HEK293 (cell line): ENCODE results near the gene MFAP5.
A peak's percentile ranks its signal among the peaks of the same experiment; 100 is the strongest.

Experiments
- CTCF ChIA-PET: fragments of 350-600 bp; formaldehyde crosslinking; extraction: SDS; loops from one replicate; lab custom pipeline; 2021; ENCODE audit warnings: antibody characterized with exemption; lab: Yijun Ruan, JAX
- POLR2A ChIA-PET: fragments of 300-600 bp; formaldehyde crosslinking; extraction: SDS; loops from one replicate; lab custom pipeline; 2020; ENCODE audit warnings: antibody characterized with exemption, inconsistent platforms; lab: Yijun Ruan, JAX
- H3K27ac ChIP-seq: fragments of 200-500 bp; sonication (Bioruptor generic); 2 replicates; pipeline ENCODE4 v1.5.1; 2014; ENCODE audit warnings: low read depth, low read length, control low read depth, inconsistent platforms; ENCODE audit errors: extremely low read depth
- H3K36me3 ChIP-seq, 2 experiments: fragments of 200-500 bp in 1 of 2; sonication (Bioruptor generic) in 1 of 2; 1 replicate in 1 of 2; 2 replicates in 1 of 2; pipeline ENCODE4 v1.5.1; 2014 to 2017; ENCODE audit warnings: inconsistent platforms in 2 of 2, low read length in 2 of 2; ENCODE audit not compliant: control insufficient read depth in 2 of 2, insufficient read depth in 1 of 2
- H3K4me1 ChIP-seq: fragments of 200-500 bp; sonication (Bioruptor generic); 2 replicates; pipeline ENCODE4 v1.5.1; 2014; ENCODE audit warnings: mild to moderate bottlenecking, low read length, inconsistent platforms; ENCODE audit not compliant: control insufficient read depth, insufficient read depth
- H3K4me3 ChIP-seq: 2 replicates; pipeline ENCODE4 v1.5.1; 2011; ENCODE audit warnings: low read depth, mild to moderate bottlenecking, control low read depth, low read length, moderate library complexity
- H3K9me3 ChIP-seq: fragments of 200-500 bp; sonication (Bioruptor generic); 2 replicates; pipeline ENCODE4 v1.5.1; 2014; ENCODE audit warnings: low read depth, low read length, inconsistent platforms; ENCODE audit not compliant: control insufficient read depth, insufficient read depth
- BCL11A ChIP-seq: fragments of 450-650 bp; formaldehyde crosslinking; IDR thresholded peaks from 2 replicates; pipeline ENCODE4 v1.5.1; 2016; ENCODE audit warnings: low read depth, missing biosample characterization, missing genetic modification characterization
- CTCF ChIP-seq: fragments of 450-650 bp; formaldehyde crosslinking; IDR thresholded peaks from 2 replicates; pipeline ENCODE4 v1.5.1; 2016; ENCODE audit warnings: missing biosample characterization, missing genetic modification characterization
- KLF17 ChIP-seq: fragments of 450-650 bp; formaldehyde crosslinking; IDR thresholded peaks from 2 replicates; pipeline ENCODE4 v1.5.1; 2016; ENCODE audit warnings: missing biosample characterization, missing genetic modification characterization
- MEIS1 ChIP-seq: sonication (generic); formaldehyde crosslinking; IDR thresholded peaks from 2 replicates; pipeline ENCODE4 v1.8.1; 2022; ENCODE audit warnings: missing genetic modification reagents, mild to moderate bottlenecking, borderline replicate concordance
- RBAK ChIP-seq: fragments of 450-650 bp; formaldehyde crosslinking; IDR thresholded peaks from 2 replicates; pipeline ENCODE4 v1.5.1; 2016; ENCODE audit warnings: missing biosample characterization, missing genetic modification characterization
- SCRT2 ChIP-seq: fragments of 450-650 bp; formaldehyde crosslinking; IDR thresholded peaks from 2 replicates; pipeline ENCODE4 v1.5.1; 2016; ENCODE audit warnings: missing biosample characterization, missing genetic modification characterization
- SP7 ChIP-seq: fragments of 450-650 bp; formaldehyde crosslinking; IDR thresholded peaks from 2 replicates; pipeline ENCODE4 v1.5.1; 2016; ENCODE audit warnings: missing biosample characterization, missing genetic modification characterization
- YY1 ChIP-seq: fragments of 450-650 bp; formaldehyde crosslinking; IDR thresholded peaks from 2 replicates; pipeline ENCODE4 v1.5.1; 2018; ENCODE audit warnings: missing biosample characterization, missing genetic modification characterization
- ZBTB1 ChIP-seq: fragments of 450-650 bp; formaldehyde crosslinking; IDR thresholded peaks from 2 replicates; pipeline ENCODE4 v1.5.1; 2016; ENCODE audit warnings: missing biosample characterization, missing genetic modification characterization
- ZBTB10 ChIP-seq: fragments of 450-650 bp; formaldehyde crosslinking; IDR thresholded peaks from 2 replicates; pipeline ENCODE4 v1.5.1; 2016; ENCODE audit warnings: missing biosample characterization, missing genetic modification characterization
- ZBTB17 ChIP-seq: fragments of 450-650 bp; formaldehyde crosslinking; IDR thresholded peaks from 2 replicates; pipeline ENCODE4 v1.5.1; 2016; ENCODE audit warnings: missing biosample characterization, missing genetic modification characterization
- ZBTB7A ChIP-seq: fragments of 450-650 bp; formaldehyde crosslinking; IDR thresholded peaks from 2 replicates; pipeline ENCODE4 v1.5.1; 2016; ENCODE audit warnings: low read depth, missing biosample characterization, missing genetic modification characterization
- ZFP69B ChIP-seq: fragments of 450-650 bp; formaldehyde crosslinking; IDR thresholded peaks from 2 replicates; pipeline ENCODE4 v1.5.1; 2016; ENCODE audit warnings: missing biosample characterization, missing genetic modification characterization
- ZNF10 ChIP-seq: fragments of 450-650 bp; formaldehyde crosslinking; IDR thresholded peaks from 2 replicates; pipeline ENCODE4 v1.5.1; 2017; ENCODE audit warnings: missing biosample characterization, missing genetic modification characterization
- ZNF112 ChIP-seq: fragments of 450-650 bp; formaldehyde crosslinking; IDR thresholded peaks from 2 replicates; pipeline ENCODE4 v1.5.0; 2017; ENCODE audit warnings: missing biosample characterization, missing genetic modification characterization
- ZNF169 ChIP-seq: fragments of 450-650 bp; formaldehyde crosslinking; IDR thresholded peaks from 2 replicates; pipeline ENCODE4 v1.5.1; 2016; ENCODE audit warnings: missing biosample characterization, missing genetic modification characterization
- ZNF223 ChIP-seq: fragments of 450-650 bp; formaldehyde crosslinking; IDR thresholded peaks from 2 replicates; pipeline ENCODE4 v1.5.1; 2016; ENCODE audit warnings: missing biosample characterization, missing genetic modification characterization
- ZNF23 ChIP-seq: fragments of 450-650 bp; formaldehyde crosslinking; IDR thresholded peaks from 2 replicates; pipeline ENCODE4 v1.5.1; 2016; ENCODE audit warnings: missing biosample characterization, missing genetic modification characterization, borderline replicate concordance
- ZNF274 ChIP-seq, 2 experiments: fragments of 200-500 bp in 1 of 2; fragments of 450-650 bp in 1 of 2; sonication (Bioruptor generic) in 1 of 2; formaldehyde crosslinking in 1 of 2; IDR thresholded peaks; 2 replicates each; pipeline versions ENCODE4 v1.5.1 to v1.6.1; 2014 to 2016; ENCODE audit warnings: borderline replicate concordance in 1 of 2, inconsistent platforms in 1 of 2, low read length in 1 of 2, missing biosample characterization in 1 of 2, missing genetic modification characterization in 1 of 2
- ZNF311 ChIP-seq: fragments of 450-650 bp; formaldehyde crosslinking; IDR thresholded peaks from 2 replicates; pipeline ENCODE4 v1.5.1; 2017; ENCODE audit warnings: missing biosample characterization, missing genetic modification characterization, borderline replicate concordance
- ZNF341 ChIP-seq: fragments of 450-650 bp; formaldehyde crosslinking; IDR thresholded peaks from 2 replicates; pipeline ENCODE4; 2016; ENCODE audit warnings: low read depth, missing biosample characterization, missing genetic modification characterization
- ZNF394 ChIP-seq: fragments of 450-650 bp; formaldehyde crosslinking; IDR thresholded peaks from 2 replicates; pipeline ENCODE4 v1.5.1; 2016; ENCODE audit warnings: missing biosample characterization, missing genetic modification characterization, mild to moderate bottlenecking, moderate library complexity, borderline replicate concordance
- ZNF423 ChIP-seq: fragments of 450-650 bp; formaldehyde crosslinking; IDR thresholded peaks from 2 replicates; pipeline ENCODE4 v1.5.1; 2016; ENCODE audit warnings: missing biosample characterization, missing genetic modification characterization
- ZNF560 ChIP-seq: fragments of 450-650 bp; formaldehyde crosslinking; IDR thresholded peaks from 2 replicates; pipeline ENCODE4 v1.5.1; 2017; ENCODE audit warnings: missing biosample characterization, missing genetic modification characterization, borderline replicate concordance
- ZNF639 ChIP-seq: fragments of 450-650 bp; formaldehyde crosslinking; IDR thresholded peaks from 2 replicates; pipeline ENCODE4 v1.5.1; 2016; ENCODE audit warnings: missing biosample characterization, missing genetic modification characterization
- ZNF658 ChIP-seq: fragments of 450-650 bp; formaldehyde crosslinking; IDR thresholded peaks from 2 replicates; pipeline ENCODE4; 2016; ENCODE audit warnings: missing biosample characterization, missing genetic modification characterization
- ZNF707 ChIP-seq: fragments of 450-650 bp; formaldehyde crosslinking; IDR thresholded peaks from 2 replicates; pipeline ENCODE4 v1.5.1; 2016; ENCODE audit warnings: missing biosample characterization, missing genetic modification characterization
- ZNF747 ChIP-seq: fragments of 450-650 bp; formaldehyde crosslinking; IDR thresholded peaks from 2 replicates; pipeline ENCODE4 v1.5.1; 2016; ENCODE audit warnings: missing biosample characterization, missing genetic modification characterization
- ZNF768 ChIP-seq: fragments of 450-650 bp; formaldehyde crosslinking; IDR thresholded peaks from 2 replicates; pipeline ENCODE4 v1.5.1; 2018; ENCODE audit warnings: missing biosample characterization, mild to moderate bottlenecking, missing genetic modification characterization
- ZNF777 ChIP-seq: fragments of 450-650 bp; formaldehyde crosslinking; IDR thresholded peaks from 2 replicates; pipeline ENCODE4 v1.5.1; 2017; ENCODE audit warnings: missing biosample characterization, missing genetic modification characterization, borderline replicate concordance
- ZSCAN30 ChIP-seq: fragments of 450-650 bp; IDR thresholded peaks from 2 replicates; pipeline ENCODE4 v1.5.1; 2018; ENCODE audit warnings: missing biosample characterization, mild to moderate bottlenecking, missing genetic modification characterization, moderate library complexity
- ZXDB ChIP-seq: fragments of 450-650 bp; formaldehyde crosslinking; IDR thresholded peaks from 2 replicates; pipeline ENCODE4 v1.5.1; 2016; ENCODE audit warnings: missing biosample characterization, missing genetic modification characterization

Gene MFAP5

GRCh38 chr12:8697476-8698131 lies 35.0 kb upstream of the MFAP5 start, which contains the start of gene RIMKLB:
RIMKLB (plus strand) TSS chr12:8697991; CDS start chr12:8713867, 15,876 bp downstream.
- ChIA-PET CTCF (interaction anchor here (0.6 kb wide), 1 partner anchor 127 kb away, joined by 5 read pairs; no protein-coding TSS in a partner anchor), POLR2A (interaction anchor here (0.9 to 2.4 kb wide), 4 partner anchors 10 to 41 kb away, joined by 3 to 19 read pairs (median 4); no protein-coding TSS in a partner anchor)
- Histone ChIP-seq H3K27ac (peak within 1 kb of the TSS; percentile 94), H3K9me3 (no peaks in the 10 kb centered on the region), H3K4me3 (peak within 1 kb of the TSS; percentile 94), H3K36me3 (peaks cover 0 to 4% of the 10 kb centered on the region in 2 experiments; a peak in 1 of 3 replicates), H3K4me1 (peaks cover 19% of the 10 kb centered on the region)
- TF ChIP-seq MEIS1 (CRISPR knock-in tag) = no peak
- TF ChIP-seq ZNF658 (tag by site-specific recombination) = no peak
- TF ChIP-seq ZNF747 (tag by site-specific recombination) = no peak
- TF ChIP-seq ZBTB10 (tag by site-specific recombination) = peak; percentile 86
- TF ChIP-seq ZNF394 (tag by site-specific recombination) = peak; percentile 92; the same call in 1 of the 2 replicates
- no peak for TF ChIP-seq BCL11A (tag by site-specific recombination)
- no peak for TF ChIP-seq SCRT2 (tag by site-specific recombination)
- TF ChIP-seq ZBTB17 (tag by site-specific recombination) = peak; percentile 72
- TF ChIP-seq CTCF (tag by site-specific recombination) = no peak
- TF ChIP-seq ZNF423 (tag by site-specific recombination) = no peak
- TF ChIP-seq ZNF639 (tag by site-specific recombination) = no peak; the same call in 1 of the 2 replicates
- TF ChIP-seq ZNF311 (tag by site-specific recombination) = no peak
- 0 out of 2 replicates have a peak, but pooled peaks have one; percentile 21 for TF ChIP-seq YY1 (tag by site-specific recombination)
- peak; percentile 79 for TF ChIP-seq KLF17
- no peak for TF ChIP-seq ZNF777 (tag by site-specific recombination)
- no peak for TF ChIP-seq ZNF169 (tag by site-specific recombination)
- peak; percentile 97 for TF ChIP-seq ZBTB7A (tag by site-specific recombination)
- no peak for TF ChIP-seq ZNF112 (tag by site-specific recombination)
- peak; percentile 61; the same call in 1 of the 2 replicates for TF ChIP-seq ZSCAN30 (tag by site-specific recombination)
- TF ChIP-seq ZNF10 = peak; percentile 83
- 0 out of 2 replicates have a peak, but pooled peaks have one; percentile 39 for TF ChIP-seq ZBTB1 (tag by site-specific recombination)
- peak; percentile 63 for TF ChIP-seq ZXDB (tag by site-specific recombination)
- TF ChIP-seq ZFP69B = 0 out of 2 replicates have a peak, but pooled peaks have one; percentile 10
- no peak for TF ChIP-seq RBAK (tag by site-specific recombination)
- no peak for TF ChIP-seq ZNF560 (tag by site-specific recombination)
- TF ChIP-seq ZNF341 (tag by site-specific recombination) = peak; percentile 94
- no peak for TF ChIP-seq ZNF274 (IDR thresholded peaks at IDR 0.05; ENCODE audit: low read length)
- no peak for TF ChIP-seq ZNF274 (tag by site-specific recombination; IDR thresholded peaks at IDR 0.05; ENCODE audit: borderline replicate concordance)
- no peak for TF ChIP-seq ZNF707 (tag by site-specific recombination)
- no peak for TF ChIP-seq ZNF768 (tag by site-specific recombination)
- TF ChIP-seq ZNF23 (tag by site-specific recombination) = no peak
- no peak for TF ChIP-seq ZNF223
- TF ChIP-seq SP7 (tag by site-specific recombination) = peak; percentile 50; the same call in 1 of the 2 replicates
